ENCODE data around the gene AIG1.
"Not testable (repeated sequence)": the region's sequence is repeated elsewhere in the genome, so short reads cannot be mapped to it uniquely, and the experiment has no call there.

The AIG1 gene

DNA sequence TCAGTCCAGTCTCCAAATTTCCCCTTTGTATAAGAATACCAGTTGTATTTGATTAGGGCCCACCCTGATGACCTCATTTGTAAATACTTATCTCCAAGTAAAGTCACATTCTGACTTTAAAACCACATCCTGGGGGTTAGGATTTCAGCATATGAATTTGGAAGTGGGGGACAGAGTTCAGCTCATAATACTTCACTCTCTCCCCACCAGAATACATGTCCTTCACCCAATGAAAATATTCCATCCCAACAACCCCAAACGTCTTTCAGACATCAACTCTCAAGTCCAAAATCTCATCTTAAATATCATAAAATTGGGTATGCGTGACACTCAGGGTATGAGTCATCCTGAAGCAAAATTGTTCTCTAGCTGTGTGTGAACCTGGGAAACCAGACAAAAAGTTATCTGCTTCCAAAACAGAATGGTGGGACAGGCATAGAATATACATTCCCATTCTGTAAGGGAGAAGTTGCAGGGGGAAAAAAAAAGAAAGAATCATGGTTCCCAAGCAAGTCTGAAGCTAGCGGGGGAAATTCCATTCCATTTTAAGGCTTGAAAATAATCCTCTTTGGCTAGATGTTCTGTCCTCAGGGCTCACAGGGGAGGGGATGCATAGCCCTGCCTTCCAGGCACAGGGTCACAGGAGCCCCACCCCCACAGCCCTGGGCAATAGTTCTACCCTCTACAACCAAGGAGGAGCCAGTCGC is 275.9 kb downstream of the AIG1 start:
- DNase-seq, result no peak

DNA sequence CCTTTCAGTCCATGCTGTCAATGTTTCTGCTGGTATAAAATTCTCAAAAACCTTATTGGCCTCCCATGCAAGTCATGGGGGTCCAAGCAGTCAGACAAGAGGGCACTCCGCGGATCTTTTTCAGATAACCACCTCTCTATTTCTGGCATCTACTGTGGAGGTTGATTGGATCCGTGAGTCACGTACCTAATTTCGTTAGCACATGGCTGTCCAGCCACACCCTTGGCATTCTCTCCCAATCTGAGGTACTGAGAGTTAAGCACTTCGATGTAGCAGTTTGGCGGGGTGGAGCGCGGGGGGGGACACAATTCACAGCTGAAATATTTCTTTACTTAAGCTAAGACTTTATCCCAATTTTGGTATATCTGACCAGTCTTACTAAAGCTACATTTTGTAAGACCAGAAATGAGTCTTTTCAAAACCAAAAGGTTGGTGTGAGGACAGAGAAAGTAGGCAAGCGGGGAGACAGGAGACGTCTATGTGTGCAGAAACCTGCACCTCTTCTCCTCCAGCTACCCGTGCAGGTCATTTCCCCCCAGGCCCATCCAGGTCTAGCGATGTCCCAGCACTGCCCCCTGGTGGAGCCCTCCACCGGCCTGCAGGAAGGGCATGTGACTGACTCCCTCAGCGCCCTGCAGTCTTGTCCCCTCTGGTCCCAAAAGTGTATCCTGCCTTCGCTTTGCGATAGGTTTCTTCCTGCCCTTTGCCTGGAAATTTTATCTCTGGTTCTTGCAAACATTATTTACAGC is 276.7 kb downstream of the AIG1 start:
- peak; percentile 38 for DNase-seq

DNA sequence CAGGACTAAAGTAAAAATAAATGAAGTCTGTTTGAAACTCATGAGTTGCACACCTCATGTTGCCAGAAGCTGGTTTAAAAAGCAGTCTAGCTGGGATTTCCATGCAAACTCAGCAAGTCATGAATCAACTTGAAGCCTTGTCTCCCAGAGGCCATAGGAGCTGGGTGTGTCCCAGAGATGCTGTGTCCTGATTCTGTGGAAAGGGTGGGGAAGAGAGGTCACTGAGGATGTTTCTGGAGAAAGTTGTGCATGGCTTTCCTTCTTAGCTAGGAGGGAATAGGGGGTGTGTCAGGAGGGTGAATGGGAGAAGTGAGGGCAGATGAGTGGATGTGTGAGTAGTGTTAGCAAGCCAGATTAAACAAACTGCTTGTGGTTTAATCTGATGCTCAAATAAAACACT is 278.5 kb downstream of the AIG1 start:
- DNase-seq, result no peak

DNA sequence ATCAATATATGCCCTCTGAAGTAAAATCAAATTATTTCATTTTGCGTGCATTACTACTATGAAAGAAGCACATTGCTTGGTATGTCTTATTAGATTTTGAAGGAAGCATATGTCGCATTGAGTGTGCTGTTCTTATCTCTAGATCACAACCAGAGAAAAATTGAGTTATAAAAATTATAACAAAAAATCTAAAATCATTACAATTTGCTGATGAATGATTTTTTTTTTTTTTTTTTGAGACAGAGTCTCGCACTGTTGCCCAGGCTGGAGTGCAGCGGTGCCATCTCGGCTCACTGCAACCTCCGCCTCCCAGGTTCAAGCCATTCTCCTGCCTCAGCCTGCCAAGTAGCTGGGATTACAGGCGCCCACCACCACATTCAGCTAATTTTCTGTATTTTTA is 284.8 kb downstream of the AIG1 start:
- DNase-seq, result not testable (repeated sequence)

DNA sequence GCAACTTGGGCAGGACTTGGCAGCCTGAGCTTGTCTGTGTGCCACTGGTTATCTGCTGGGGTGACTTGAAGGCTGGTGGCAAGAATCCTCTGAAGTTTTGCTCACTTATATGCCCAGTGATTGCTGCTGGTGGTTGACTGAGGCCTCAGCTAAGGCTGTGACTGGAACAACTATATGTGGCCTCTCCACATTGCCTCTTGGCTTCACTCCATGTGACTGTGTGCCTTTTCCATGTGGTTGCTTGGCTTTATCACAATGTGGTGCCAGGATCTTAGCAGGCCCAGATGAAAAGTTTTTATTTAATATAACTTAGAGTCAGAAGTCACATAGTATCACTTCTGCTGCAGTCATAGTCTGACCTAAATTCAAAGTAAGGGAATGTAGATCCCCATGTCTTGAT is 285.3 kb downstream of the AIG1 start:
- DNase-seq, result no peak

DNA sequence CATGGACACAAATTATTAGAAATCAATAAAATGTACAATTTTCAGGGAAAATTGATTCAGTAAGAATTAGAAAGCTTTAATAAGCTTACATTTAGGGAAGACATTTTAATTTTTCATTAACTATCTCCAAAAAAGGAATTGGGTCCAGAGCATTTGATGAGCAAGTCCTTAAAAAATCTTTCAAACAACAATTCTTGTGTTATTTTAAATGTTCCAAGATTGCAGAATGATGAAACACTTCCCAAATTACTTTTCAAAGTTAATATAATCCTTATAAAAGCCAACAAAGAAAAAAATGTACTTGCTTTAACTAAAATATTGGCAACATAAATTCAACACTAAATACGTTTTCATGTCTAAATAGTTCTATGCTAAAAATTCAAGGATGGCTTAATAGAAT is 287.8 kb downstream of the AIG1 start:
- no peak for DNase-seq

DNA sequence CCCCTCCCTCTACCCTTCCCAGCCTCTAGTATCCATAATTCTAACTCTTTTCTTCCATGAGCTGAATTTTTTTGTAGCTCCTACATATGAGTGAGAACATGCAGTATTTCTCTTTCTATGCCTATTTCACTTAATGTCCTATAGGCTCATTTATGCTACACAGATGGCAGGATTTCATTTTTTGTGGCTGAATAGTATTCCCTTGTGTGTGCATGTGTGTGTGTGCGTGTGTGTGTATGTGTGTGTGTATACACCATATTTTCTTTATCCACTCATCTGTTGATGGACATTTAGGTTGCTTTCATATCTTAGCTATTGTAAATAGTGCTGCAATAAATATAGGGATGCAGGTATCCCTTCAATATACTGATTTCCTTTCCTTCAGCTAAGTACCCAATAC is 288.8 kb downstream of the AIG1 start:
- no peak for DNase-seq

DNA sequence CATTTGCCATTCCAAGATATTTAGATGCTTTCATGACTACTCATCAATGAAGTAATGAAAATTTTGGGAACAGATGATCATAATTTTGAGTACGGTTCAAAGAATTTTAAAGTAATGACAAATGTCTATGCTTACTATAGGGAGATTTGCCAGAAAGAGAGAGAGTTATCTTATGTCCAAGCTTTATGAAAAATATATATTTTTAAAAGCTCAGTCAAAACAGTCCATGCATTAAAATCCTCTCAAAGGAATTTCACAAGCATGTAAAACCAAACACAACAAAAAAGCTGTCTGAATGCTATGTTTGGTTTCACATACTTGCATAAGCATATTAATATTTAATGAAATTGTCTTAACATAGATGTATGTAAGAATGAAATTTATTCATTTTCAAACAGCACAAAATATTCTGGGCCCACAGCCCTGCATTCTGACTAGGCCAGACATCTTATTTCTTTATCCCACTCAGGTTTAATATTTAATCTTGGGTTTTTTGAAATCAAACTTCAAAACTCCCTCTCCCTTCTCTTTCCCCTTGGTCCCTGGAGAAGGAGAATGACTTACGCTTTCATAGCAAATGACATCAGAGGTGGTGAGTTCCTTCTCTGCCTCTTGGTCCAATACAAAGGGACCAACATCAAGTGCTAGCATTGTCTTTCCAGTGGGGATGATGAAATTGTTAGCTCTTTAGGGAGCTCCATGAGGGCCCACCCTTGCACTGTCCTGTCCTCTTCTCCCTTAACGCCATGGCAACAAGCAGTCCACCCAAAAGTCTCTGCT is 295.6 kb downstream of the AIG1 start:
- no peak for DNase-seq

DNA sequence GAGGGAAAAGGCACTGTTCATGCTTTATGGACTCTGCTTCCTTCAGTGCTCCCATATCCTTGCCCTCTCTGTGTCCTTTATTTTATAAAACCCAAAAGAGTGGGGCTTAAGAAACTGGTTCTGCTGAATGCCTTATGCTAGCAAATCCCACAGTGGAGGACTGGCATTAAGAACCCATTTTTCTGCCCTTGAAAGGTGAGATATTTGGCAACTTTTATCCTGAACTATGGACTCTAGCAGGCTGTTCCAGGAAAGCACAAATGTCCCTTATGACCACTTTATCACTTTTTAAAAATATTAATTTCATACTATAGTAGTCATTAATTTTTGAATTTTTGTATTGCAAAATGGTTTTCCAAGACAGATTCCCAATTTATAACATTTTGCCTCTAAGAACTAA is 296.5 kb downstream of the AIG1 start:
- no peak for DNase-seq

DNA sequence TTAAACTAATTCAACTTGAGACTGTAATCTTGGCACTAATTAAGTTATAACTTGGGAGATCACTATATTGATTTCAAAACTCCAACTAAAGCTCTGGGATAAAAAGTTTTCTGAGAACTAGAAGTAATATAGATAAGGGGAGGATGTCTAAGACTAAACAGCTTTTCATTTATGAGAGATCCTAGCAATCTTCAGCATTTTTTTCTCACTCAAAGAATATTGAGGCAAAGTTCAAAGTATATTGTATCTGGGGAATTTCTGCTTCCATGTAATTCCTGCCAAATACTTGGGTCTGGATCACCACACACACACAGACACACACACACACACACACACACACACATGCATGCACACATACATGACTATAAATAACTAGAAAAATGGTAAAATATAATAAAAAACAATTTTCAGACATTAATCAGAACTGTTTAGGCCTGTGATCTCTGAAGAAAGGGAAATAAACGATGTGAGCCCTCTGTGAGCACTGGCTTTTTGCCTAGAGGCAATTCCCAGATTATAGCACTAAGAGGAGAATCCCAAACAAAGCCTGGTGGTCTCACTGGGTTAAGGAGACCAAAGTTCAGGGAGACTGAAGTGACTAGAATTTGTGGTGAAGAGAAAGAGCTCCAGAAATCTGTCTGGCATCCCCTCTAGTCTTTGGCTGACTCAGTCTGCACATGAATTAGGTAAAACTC is 297.0 kb downstream of the AIG1 start:
- no peak for DNase-seq

DNA sequence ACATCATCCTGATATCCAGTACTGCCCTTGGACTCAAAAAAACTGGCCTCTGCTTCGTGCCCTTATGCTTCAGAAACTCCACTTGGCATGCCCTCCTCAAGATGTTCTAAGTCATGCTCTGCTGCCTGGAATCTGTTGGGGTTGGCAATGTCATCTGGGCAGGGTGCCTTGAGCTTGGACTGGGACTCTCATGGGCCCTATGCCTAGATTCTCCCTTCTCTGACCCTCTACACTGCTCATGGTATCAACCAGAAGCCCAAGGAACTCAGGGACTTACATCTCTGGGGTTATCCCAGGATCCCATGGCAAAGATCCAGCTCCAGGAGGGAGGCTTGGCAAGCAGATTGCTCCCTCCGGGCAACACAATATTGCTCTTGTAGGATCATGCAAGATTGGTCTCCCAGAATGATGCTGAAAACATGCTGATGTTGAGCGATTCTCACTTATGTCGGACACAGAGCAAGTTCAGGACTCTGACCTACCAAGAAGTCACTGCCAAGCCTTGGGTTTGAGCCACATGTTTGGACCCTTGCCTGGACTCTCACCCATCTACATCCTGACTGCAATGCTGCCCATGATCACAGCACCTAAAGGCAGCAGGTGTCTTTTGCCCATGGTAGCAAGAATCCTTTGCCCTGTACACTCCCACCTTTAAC is 301.0 kb downstream of the AIG1 start:
- DNase-seq, result no peak

DNA sequence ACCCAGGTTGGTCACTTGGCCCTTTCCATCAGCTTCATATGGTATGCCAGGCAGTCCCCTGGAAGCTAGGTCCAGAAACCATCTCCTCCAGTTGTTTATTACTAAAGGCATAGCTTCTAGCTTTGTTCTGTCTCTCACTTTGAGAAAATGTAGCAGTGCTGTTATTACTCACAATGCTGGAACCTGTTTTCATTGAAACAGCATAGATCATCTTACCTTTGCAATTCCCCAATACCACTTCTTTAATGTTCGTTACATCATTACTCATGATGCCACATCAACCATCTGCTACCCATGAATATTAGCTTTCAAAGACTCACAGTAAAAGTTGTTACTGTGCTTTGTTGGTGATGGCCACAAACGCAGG is 301.5 kb downstream of the AIG1 start:
- no peak for DNase-seq

DNA sequence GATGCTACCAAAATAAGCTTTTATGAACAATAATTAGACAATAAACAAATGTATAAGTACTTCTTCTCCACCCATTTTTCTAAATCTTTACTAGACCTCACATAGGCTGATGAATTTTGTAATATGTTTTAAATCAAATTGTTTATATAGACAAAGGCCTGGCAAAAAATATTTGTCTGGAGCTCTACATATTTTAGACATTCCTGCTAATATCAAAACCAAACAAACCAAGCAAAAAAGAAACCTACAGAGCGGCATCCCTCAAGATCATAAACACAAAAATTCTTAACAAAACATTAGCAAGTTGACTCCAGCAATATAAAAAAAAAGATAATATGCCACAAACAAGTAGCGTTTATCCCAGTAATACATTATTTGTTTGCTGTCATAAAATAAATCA is 302.6 kb downstream of the AIG1 start:
- no peak for DNase-seq

DNA sequence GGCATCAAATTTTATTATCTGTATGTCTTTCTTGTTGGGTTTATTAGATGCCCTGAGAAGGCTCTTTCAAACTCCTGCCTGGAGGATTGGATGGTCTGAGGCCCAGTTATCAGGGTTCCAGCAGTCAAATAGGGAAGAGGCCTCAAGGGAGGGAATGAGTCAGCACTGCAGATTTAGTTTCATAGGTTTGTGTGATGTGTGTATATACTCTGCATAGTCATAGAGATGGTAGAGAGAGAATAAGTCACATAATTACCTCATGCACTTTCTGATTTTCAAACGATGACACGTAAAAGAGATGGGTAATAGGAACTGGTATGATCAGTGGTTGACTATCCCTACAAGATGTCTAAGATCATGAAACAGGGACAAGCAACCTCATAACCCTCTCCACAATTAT is 307.7 kb downstream of the AIG1 start:
- no peak for DNase-seq

DNA sequence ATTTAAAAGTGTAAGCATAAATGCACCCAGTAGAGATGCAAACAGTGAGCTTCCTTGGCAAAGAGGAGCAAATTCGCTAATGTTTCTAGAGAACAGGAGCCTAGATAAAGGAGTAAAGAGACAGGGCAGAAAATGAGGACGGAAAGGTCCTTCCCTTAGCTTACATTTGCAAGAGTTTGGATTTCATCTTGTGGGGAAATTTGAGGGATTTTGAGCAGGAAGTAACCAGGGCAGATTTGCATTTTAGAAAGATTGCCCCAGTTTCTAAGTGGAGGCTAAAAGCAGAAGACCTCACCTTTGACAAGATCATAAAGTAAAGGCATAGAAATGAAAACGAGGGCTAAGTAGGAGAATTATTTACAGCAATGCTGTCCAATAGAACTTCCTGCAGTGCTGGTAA is 309.3 kb downstream of the AIG1 start:
- no peak for DNase-seq

DNA sequence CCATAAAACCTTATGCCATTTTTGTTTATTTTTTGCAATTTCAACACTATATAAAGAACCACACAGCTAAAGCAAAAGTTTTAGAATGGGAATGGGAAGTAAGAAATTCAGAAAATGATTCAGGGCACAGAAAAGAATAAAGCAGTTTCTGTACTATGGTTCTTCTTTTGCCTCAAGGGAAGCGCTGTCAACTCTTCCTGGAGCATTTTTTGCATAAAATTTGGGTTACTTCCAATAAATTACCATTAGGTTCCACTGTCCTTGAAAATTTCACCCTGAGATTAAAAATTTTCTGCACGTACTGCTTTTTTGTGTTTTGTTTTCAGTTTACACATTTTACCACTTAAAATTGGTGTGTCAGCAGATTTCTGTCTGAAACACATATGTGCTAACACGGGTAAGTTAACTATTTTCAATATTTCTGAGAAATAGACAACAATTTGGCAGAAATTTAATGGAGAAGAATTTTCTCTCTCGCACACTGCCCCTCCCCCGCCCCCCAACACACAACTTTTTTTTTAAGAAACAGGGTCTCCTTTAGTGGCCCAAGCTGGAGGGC is 310.2 kb downstream of the AIG1 start:
- DNase-seq, result no peak

DNA sequence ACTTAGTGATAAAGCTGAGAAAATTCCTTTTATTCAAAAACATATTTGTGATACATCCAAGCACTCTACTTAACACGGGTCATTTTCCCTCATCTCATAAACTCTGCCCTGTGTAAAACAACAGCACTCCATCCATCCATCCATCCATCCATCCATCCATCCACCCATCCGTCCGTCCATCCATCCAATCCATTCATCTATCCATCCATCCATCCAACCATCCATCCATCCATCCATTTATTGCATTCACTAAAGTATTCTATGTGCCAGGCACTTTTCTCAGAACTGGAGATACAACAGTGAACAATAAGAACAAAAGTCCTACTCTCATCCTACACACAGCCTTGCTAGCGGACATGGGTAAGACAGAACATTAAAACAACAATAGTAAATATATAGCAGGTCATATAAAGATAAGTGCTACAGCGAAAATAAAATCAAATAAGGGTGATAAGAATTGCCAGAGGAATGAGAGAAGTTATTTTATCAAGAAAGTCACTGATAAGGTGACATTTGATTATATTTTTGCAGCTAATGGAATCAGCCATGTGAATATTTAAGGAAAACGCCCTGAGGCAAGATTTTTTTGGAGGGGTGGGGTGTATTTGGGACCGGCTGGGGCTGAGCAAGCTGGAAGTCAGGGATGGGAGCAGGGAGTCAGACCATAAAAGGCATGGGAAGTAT is 311.7 kb downstream of the AIG1 start:
- no peak for DNase-seq

DNA sequence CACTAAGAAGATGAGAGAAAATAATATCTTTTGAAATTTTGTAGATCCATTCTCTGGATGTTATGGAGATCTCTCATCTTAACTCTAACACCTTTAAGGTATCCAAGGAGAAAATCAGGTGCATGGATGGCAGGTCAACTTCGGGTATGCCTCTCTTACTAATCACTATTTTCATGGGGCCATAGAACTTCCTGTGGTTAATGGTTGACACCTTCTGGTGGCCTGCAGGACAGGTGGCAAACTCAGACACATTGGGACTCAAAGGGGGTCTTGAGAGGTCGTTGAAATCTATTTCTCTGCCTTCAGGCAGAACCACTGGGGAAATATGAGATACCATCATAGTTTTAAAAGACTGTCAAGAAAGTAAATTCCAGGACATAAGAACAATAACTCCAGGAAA is 313.3 kb downstream of the AIG1 start:
- no peak for DNase-seq

DNA sequence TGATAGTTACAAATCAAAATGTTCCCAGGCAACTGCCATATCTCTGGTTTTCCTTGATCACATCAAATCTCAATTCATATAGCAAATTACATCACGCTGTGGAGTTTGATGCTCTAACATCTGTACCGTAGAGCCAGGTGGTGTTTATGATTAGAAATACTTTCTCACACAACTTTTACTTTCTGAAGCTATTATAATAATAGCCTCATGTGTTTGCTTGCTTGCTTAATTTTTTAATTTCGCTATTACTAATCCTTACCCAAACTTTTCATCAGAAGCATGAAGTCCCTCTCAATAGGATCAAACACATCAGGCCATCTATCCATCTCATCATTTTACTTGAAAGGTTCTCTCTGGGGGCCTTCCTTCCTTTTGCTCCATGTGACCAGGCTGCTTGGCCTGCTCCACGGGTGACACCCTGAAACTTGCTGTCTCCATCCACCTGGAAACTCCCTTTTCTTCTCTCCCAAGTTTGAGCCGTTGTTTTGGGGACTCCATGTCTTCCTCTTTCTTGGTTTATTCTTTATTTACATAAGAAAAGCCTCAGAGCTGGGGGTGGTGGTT is 314.4 kb downstream of the AIG1 start:
- DNase-seq, result no peak

DNA sequence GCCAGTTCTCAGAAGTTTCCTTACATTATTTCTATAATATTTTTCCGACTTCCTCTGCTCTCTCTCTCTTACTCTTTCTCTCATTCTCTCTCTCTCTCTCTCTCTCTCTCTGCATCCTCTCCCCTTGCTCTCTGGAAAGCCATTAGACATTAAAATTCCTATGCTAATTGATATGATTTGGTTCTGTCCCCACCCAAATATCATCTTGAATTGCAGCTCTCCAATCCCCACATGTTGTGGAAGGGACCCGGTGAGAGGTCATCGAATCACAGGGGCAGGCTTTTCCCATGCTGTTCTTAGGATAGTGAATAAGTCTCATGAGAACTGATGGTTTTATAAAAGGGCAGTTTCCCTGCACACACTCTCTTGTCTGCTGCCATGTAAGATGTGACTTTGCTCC is 315.7 kb downstream of the AIG1 start:
- DNase-seq, result no peak

DNA sequence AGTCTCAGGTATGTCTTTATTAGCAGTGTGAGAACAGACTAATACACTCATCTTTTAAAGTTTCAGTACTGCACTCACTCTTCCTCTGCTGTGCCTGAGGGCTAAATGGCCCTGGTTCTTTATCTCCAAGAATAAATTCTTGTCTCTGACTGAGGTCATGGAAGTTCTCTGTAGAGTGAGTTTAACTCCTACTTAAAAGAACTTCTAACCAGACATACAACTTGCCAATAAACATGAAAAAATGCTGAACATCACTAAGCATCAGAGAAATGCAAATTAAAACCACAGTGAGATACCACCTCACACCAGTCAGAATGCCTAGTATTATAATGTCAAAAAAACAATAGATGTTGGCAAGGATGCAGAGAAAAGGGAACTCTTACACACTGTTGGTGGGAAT is 316.2 kb downstream of the AIG1 start:
- DNase-seq, result no peak

DNA sequence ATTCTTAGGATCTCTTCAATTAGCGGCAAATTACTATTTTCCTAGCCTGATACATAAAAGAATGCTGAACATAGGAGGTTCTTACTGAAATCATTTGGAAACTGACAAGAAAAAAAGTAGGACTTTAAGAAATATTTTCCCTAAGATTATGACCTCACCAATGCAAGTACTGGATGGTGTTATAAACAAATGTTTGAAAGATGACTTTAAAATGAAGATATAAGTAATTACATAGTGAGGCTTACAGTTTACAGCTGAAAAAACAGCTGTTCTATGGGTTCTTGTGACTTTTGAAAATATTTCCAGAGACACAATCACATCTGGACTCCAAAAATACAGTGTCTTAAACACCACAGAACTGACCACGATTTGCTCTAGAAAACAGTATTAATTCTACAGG is 324.9 kb downstream of the AIG1 start:
- no peak for DNase-seq
